Measurements from ENCODE around the gene LOXHD1.

- TF ChIP-seq CTCF (IDR thresholded peaks at IDR 0.05) (no peak), ZFX (IDR thresholded peaks at IDR 0.05; ENCODE audit: borderline replicate concordance) (no peak)
Observed at GRCh38 chr18:46601141-46601805, 55.7 kb downstream of the LOXHD1 start.
